Neuron (in vitro differentiated cells): ENCODE measurements around the gene ETNK1.
"Not testable (repeated sequence)": the region's sequence is repeated elsewhere in the genome, so short reads cannot be mapped to it uniquely, and the experiment has no call there.

ENCODE experiments used
- H2AFZ ChIP-seq: one replicate; pipeline ENCODE4 v1.6.1; 2013; ENCODE audit warnings: low read depth, mild to moderate bottlenecking, inconsistent platforms, low read length, moderate library complexity
- H3K27me3 ChIP-seq: one replicate; pipeline ENCODE4 v1.6.1; 2013; ENCODE audit warnings: low read length; ENCODE audit not compliant: insufficient read depth
- H3K36me3 ChIP-seq: one replicate; pipeline ENCODE4 v1.6.1; 2013; ENCODE audit warnings: low read length; ENCODE audit not compliant: insufficient read depth
- H3K4me1 ChIP-seq: one replicate; pipeline ENCODE4 v1.6.1; 2013; ENCODE audit warnings: low read length; ENCODE audit not compliant: insufficient read depth
- H3K4me3 ChIP-seq: 2 replicates; pipeline ENCODE4 v1.5.1; 2013; ENCODE audit warnings: mild to moderate bottlenecking, low read length, moderate library complexity
- H3K9me3 ChIP-seq: one replicate; pipeline ENCODE4 v1.6.1; 2013; ENCODE audit warnings: low read length

ETNK1 gene

GRCh38 chr12:22612822-22613221, 12.1 kb upstream of the ETNK1 start:
- not testable (repeated sequence) for H3K4me3 ChIP-seq, H3K27me3 ChIP-seq, H3K4me1 ChIP-seq, H2AFZ ChIP-seq, H3K9me3 ChIP-seq, H3K36me3 ChIP-seq

DNA sequence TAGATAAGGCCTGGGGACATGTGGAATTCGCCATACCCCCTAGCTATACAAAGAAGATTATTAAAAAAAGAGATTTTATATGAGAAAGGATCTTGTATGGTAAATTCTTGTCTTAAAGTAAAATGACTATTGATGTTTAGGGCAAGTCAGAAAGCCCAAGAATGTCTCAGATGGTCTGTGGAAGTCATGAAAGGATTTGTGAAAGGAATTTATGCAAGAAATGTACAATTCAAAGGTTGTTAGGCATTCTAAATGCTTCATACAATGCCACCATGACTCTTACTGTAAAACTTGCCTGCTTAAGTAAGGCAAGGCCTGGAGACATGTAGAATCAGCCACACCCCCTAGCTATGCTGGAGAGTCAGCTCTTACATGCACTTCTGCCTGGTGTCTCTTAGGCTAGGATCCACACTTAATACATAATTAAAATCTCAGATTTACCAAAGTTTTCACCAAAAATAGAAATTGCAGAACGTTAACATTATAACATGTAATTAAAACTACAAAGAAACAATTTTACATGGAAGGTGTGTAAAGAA, 8.9 kb upstream of the ETNK1 start:
- Histone ChIP-seq H3K4me1 (no peaks in the 10 kb centered on the region), H3K9me3 (peaks cover 2% of the 10 kb centered on the region), H3K27me3 (no peaks in the 10 kb centered on the region), H3K4me3 (no peak overlapping the region), H3K36me3 (no peaks in the 10 kb centered on the region), H2AFZ (no peak overlapping the region)

DNA sequence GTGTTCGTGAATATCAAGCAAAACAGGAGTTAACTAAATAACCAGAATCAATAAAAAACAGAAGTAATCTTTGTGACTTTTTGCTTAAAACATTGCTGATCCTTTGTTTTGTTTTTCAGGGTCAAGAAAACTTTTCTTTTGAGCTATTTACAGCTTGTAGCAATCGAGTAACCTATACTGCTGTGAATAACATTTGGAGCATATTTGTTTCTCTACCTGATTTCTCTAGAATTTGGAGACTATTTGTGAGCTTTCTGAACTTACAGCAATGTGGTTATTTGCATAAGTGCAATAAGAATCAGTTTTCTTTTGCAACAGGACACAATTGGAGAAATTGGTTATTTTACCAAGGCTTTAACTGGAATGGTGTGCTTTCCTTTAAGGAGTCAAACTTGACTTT, 7.3 kb upstream of the ETNK1 start:
- Histone ChIP-seq H3K9me3 (peaks cover 2% of the 10 kb centered on the region), H3K27me3 (no peaks in the 10 kb centered on the region), H2AFZ (no peak overlapping the region), H3K4me1 (no peaks in the 10 kb centered on the region), H3K4me3 (no peak overlapping the region), H3K36me3 (no peaks in the 10 kb centered on the region)

GRCh38 chr12:22624548-22624869, 462 bp upstream of the ETNK1 start:
- peak overlapping the region; percentile 56 for H3K4me3 ChIP-seq
- H3K27me3 ChIP-seq: no peaks in the 10 kb centered on the region
- H3K4me1 ChIP-seq: peaks cover 30% of the 10 kb centered on the region
- peak overlapping the region; percentile 91 for H2AFZ ChIP-seq
- no peaks in the 10 kb centered on the region for H3K9me3 ChIP-seq
- no peaks in the 10 kb centered on the region for H3K36me3 ChIP-seq

DNA sequence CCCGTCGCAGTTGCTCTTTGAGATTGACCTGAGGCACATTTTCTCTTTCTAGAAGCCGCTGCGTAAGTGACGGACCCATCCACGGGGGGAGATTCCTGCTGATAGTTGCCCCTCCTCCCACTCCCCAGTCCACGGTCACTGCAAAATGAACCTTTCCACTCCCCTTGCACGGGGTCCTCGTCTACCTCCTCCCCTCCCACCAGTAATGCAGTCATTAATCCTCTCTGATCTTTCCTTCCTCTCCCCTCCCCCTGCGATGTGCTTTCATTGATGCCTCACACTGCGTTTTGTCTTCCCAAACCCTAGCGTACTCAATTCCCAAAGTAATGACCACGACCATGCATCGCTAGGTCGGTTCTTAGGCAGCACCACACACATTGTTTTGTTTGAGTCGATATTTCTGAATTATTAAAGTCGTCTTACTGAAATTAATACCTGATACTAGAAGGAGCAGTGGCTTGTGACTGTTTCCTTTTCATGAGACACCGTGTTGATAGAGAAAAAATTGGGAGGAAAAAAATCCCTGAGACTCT, 857 bp downstream of the ETNK1 start:
- H3K4me1 ChIP-seq: peaks cover 30% of the 10 kb centered on the region
- H3K4me3 ChIP-seq: peak overlapping the region; percentile 56
- H3K27me3 ChIP-seq: no peaks in the 10 kb centered on the region
- peaks cover 5% of the 10 kb centered on the region for H3K36me3 ChIP-seq
- H3K9me3 ChIP-seq: no peaks in the 10 kb centered on the region
- peak overlapping the region; percentile 91 for H2AFZ ChIP-seq

DNA sequence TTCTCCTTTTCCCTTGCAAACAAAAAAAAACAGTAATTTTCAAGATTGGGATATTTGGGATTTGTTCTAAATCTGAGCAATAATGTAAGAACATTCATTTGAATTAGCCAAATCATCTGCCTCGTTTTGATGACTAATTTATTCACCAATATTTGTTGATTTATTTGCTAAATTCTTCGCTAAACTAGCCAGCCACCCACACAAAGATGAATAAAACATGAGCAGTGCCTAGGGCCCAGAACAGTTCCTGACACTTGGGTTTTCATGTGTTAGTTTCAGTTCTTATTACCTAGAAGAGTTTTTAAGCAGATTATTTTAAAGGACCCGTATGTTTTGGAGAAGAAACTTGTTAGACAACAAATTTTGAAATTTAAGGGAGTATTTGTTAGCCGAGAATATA, 1.4 kb downstream of the ETNK1 start:
- no peaks in the 10 kb centered on the region for H3K9me3 ChIP-seq
- H3K36me3 ChIP-seq: peaks cover 7% of the 10 kb centered on the region
- no peaks in the 10 kb centered on the region for H3K27me3 ChIP-seq
- H2AFZ ChIP-seq: no peak overlapping the region
- peaks cover 30% of the 10 kb centered on the region for H3K4me1 ChIP-seq
- peak overlapping the region; percentile 56 for H3K4me3 ChIP-seq

- Histone ChIP-seq H3K9me3 (no peaks in the 10 kb centered on the region), H3K36me3 (peaks cover 11% of the 10 kb centered on the region), H3K27me3 (no peaks in the 10 kb centered on the region), H2AFZ (no peak overlapping the region), H3K4me1 (peaks cover 30% of the 10 kb centered on the region), H3K4me3 (peak overlapping the region; percentile 56)
These were observed 2.4 kb downstream of the ETNK1 start for GRCh38 chr12:22627371-22627770.

- peaks cover 30% of the 10 kb centered on the region for H3K4me1 ChIP-seq
- H3K27me3 ChIP-seq: no peaks in the 10 kb centered on the region
- H3K36me3 ChIP-seq: peaks cover 19% of the 10 kb centered on the region
- no peaks in the 10 kb centered on the region for H3K9me3 ChIP-seq
- H2AFZ ChIP-seq: no peak overlapping the region
- peak overlapping the region; percentile 56 for H3K4me3 ChIP-seq
These were observed 3.3 kb downstream of the ETNK1 start for GRCh38 chr12:22628228-22628627.

GRCh38 chr12:22631863-22632463, 7.0 kb downstream of the ETNK1 start:
- Histone ChIP-seq H3K27me3 (no peaks in the 10 kb centered on the region), H3K9me3 (peaks cover 3% of the 10 kb centered on the region), H3K36me3 (peaks cover 42% of the 10 kb centered on the region), H3K4me3 (no peak overlapping the region), H3K4me1 (peaks cover 19% of the 10 kb centered on the region), H2AFZ (no peak overlapping the region)

DNA sequence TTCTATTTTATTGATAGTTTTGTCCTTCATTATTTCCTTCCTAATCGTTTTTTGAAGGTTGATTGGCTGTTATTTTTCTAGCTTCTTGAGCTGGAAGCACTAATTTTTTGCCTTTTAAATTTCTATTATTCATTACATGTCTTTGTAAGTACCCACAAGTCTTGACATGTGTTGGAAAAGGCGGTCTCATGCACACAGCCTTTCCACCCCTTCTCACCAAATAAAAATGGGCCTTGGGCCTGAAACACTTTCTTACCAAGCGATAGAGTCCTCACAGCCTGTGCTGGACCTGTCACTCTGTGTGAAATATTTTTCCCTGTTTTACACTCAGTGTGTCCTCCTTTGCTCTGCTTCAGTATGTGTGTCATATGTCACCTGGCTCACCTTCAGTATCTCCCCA, 9.9 kb downstream of the ETNK1 start:
- Histone ChIP-seq H3K4me3 (no peak overlapping the region), H3K4me1 (no peaks in the 10 kb centered on the region), H3K27me3 (no peaks in the 10 kb centered on the region), H3K9me3 (peaks cover 3% of the 10 kb centered on the region), H3K36me3 (peaks cover 40% of the 10 kb centered on the region), H2AFZ (no peak overlapping the region)

DNA sequence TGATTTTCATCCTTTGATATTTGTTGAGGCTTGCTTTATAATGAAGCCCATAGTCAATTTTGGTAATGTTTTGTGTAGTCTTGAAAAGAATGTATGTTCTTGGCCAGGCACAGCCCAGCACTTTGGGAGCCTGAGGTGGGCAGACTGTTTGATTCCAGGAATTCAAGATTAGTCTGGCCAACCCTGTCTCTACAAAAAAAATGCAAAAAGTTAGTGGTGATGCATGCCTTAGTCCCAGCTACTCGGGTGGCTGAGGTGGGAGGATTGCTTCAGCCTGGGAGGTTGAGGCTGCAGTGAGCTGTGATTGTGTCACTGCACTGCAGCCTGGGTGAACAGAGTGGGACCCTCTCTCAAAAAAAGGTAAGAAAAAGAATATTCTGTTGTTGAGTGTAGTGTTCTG, 10.8 kb downstream of the ETNK1 start:
- Histone ChIP-seq H3K36me3 (peaks cover 37% of the 10 kb centered on the region), H3K4me1 (no peaks in the 10 kb centered on the region), H3K27me3 (no peaks in the 10 kb centered on the region)

DNA sequence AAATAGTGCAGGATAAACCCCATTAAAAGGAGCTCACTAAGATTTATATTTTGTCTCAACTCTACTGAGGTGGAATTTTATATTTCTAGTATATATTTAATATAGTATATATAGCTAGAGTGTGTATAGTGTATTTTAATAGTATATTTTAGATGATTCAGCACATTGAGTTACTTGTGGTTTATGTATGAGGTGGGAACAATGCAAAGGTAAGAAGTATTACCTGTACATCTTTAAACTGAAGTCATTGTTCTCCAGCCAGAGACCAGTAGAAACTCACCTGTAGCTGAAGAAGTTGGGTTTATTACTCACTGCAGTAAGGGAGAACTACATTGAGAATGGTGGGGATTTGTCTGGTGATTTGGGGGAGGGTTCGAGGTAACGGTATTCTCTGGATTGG, 15.9 kb downstream of the ETNK1 start:
- no peak overlapping the region for H3K4me3 ChIP-seq
- no peak overlapping the region for H2AFZ ChIP-seq
- no peaks in the 10 kb centered on the region for H3K27me3 ChIP-seq
- peaks cover 3% of the 10 kb centered on the region for H3K9me3 ChIP-seq
- H3K4me1 ChIP-seq: no peaks in the 10 kb centered on the region
- peaks cover 19% of the 10 kb centered on the region for H3K36me3 ChIP-seq

More for the DNA sequence above, 10.8 kb downstream of the ETNK1 start:
- Histone ChIP-seq H2AFZ (no peak overlapping the region), H3K9me3 (peaks cover 3% of the 10 kb centered on the region), H3K4me3 (no peak overlapping the region)

GRCh38 chr12:22641353-22642053, 16.5 kb downstream of the ETNK1 start:
- H2AFZ ChIP-seq: no peak overlapping the region
- H3K36me3 ChIP-seq: peaks cover 18% of the 10 kb centered on the region
- no peaks in the 10 kb centered on the region for H3K4me1 ChIP-seq
- peaks cover 2% of the 10 kb centered on the region for H3K9me3 ChIP-seq
- no peaks in the 10 kb centered on the region for H3K27me3 ChIP-seq
- H3K4me3 ChIP-seq: no peak overlapping the region
